ENCODE data around the gene GYG2. TPM values are rescaled to one million over a fixed set of nuclear protein-coding genes. Genes with fewer than 3 reads are reported as not detected.
"Not testable (repeated sequence)": the region's sequence is repeated elsewhere in the genome, so short reads cannot be mapped to it uniquely, and the experiment has no call there.

GYG2 gene
- total RNA-seq, 1 experiment from 2014 or later: 1.7 TPM

DNA sequence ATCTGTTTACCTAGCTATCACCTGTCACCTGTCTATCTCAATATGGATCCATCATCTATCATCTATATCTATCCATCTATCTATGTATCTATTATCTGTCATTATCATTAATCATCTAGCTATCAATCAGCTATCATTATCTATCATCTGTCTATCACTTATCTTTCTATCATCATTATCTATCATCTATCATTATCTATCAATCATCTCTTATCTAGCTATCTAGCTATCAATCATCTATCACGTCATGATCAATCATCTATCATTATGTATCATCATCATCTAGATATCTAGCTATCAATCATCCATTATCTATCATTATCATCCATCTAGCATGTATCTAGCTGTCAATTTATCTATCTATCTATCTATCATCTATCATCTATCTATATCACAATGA, 92.5 kb downstream of the GYG2 start:
- Histone ChIP-seq H3K36me3 (ENCODE audit: low read depth) (no peaks in the 10 kb centered on the region), H3K9me2 (ENCODE audit: insufficient read depth) (no peaks in the 10 kb centered on the region), H4K20me1 (ENCODE audit: insufficient read depth) (no peaks in the 10 kb centered on the region), H3K79me2 (ENCODE audit: low read depth) (no peaks in the 10 kb centered on the region), H3K4me3 (no peak overlapping the region), H3K4me1 (replicated peaks; ENCODE audit: insufficient read depth) (no peaks in the 10 kb centered on the region), H2AFZ (no peak overlapping the region), H3K4me2 (no peak overlapping the region), H3K27me3 (ENCODE audit: insufficient read depth, low read depth) (no peaks in the 10 kb centered on the region), H3K9me3 (ENCODE audit: insufficient read depth, low read depth) (no peaks in the 10 kb centered on the region), H3F3A (ENCODE audit: insufficient read depth, low read depth) (no peaks in the 10 kb centered on the region), H3K27ac (no peak overlapping the region)
- ChIA-PET POLR2A (ENCODE audit: unreplicated experiment) (no interaction called here), CTCF (no interaction called here)
- TF ChIP-seq EZH2 (IDR thresholded peaks at IDR 0.05; ENCODE audit: low read depth): no peak
- TF ChIP-seq, protein P1, sequence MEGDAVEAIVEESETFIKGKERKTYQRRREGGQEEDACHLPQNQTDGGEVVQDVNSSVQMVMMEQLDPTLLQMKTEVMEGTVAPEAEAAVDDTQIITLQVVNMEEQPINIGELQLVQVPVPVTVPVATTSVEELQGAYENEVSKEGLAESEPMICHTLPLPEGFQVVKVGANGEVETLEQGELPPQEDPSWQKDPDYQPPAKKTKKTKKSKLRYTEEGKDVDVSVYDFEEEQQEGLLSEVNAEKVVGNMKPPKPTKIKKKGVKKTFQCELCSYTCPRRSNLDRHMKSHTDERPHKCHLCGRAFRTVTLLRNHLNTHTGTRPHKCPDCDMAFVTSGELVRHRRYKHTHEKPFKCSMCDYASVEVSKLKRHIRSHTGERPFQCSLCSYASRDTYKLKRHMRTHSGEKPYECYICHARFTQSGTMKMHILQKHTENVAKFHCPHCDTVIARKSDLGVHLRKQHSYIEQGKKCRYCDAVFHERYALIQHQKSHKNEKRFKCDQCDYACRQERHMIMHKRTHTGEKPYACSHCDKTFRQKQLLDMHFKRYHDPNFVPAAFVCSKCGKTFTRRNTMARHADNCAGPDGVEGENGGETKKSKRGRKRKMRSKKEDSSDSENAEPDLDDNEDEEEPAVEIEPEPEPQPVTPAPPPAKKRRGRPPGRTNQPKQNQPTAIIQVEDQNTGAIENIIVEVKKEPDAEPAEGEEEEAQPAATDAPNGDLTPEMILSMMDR (conservative IDR thresholded peaks at IDR 0.05): no peak
- BruUV-seq (replicated peaks): no TSS peak
- no peak for DNase-seq
- intact Hi-C loops (cut with micrococcal nuclease; ENCODE audit: unreplicated experiment): no loop called here

DNA sequence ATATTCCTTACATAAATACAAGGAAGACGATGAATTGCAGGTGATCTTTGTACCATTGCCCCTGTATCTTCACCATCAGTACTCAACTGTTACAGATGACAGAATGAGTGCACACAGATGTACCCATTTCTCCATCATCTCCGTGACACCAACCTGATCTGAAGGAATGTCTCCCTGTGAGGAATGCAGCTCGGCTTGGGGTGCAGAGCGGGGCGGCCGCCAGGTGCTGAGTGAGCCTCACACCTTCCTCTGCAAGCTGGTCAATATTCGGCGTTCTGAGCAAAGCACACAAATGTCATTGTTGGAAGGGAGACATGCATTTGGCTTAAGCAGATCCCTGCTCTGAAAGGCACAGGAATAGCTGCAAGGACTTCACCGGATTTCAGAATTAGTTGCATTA, 93.0 kb downstream of the GYG2 start:
- Histone ChIP-seq H3K9me2 (ENCODE audit: insufficient read depth) (no peaks in the 10 kb centered on the region), H3K36me3 (ENCODE audit: low read depth) (no peaks in the 10 kb centered on the region), H3K4me1 (replicated peaks; ENCODE audit: insufficient read depth) (no peaks in the 10 kb centered on the region), H3F3A (ENCODE audit: insufficient read depth, low read depth) (no peaks in the 10 kb centered on the region), H3K27me3 (ENCODE audit: insufficient read depth, low read depth) (no peaks in the 10 kb centered on the region), H3K4me2 (no peak overlapping the region), H3K9me3 (ENCODE audit: insufficient read depth, low read depth) (no peaks in the 10 kb centered on the region), H3K79me2 (ENCODE audit: low read depth) (no peaks in the 10 kb centered on the region), H2AFZ (no peak overlapping the region), H4K20me1 (ENCODE audit: insufficient read depth) (no peaks in the 10 kb centered on the region), H3K4me3 (no peak overlapping the region), H3K27ac (no peak overlapping the region)
- ChIA-PET CTCF (no interaction called here), POLR2A (ENCODE audit: unreplicated experiment) (no interaction called here)
- DNase-seq: no peak
- no TSS peak for BruUV-seq (replicated peaks)
- TF ChIP-seq, protein P1 (conservative IDR thresholded peaks at IDR 0.05): no peak
- TF ChIP-seq EZH2 (IDR thresholded peaks at IDR 0.05; ENCODE audit: low read depth): no peak
- intact Hi-C loops (cut with micrococcal nuclease; ENCODE audit: unreplicated experiment): no loop called here

DNA sequence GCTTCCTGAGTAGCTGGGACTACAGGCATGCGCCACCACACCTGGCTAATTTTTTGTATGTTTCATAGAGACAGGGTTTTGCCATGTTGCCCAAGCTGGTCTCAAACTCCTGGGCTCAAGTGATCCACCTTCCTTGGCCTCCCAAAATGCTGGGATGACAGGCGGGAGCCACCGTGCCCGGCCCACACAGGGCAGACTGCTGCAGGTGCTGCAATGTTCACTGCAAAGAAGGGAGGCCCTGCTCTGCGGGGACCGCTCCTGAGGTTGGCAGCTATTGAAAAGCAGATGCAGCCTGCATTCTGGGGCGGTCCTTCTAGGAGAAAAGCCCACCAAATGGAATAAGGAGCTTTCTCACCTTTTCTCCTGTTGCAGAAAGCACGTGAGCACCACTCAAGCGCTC, 95.4 kb downstream of the GYG2 start:
- TF ChIP-seq EZH2 (IDR thresholded peaks at IDR 0.05; ENCODE audit: low read depth): no peak
- TF ChIP-seq, protein P1 (conservative IDR thresholded peaks at IDR 0.05): no peak
- no TSS peak for BruUV-seq (replicated peaks)
- Histone ChIP-seq H3K36me3 (ENCODE audit: low read depth) (no peaks in the 10 kb centered on the region), H3K27me3 (ENCODE audit: insufficient read depth, low read depth) (no peaks in the 10 kb centered on the region), H3K9me2 (ENCODE audit: insufficient read depth) (no peaks in the 10 kb centered on the region), H2AFZ (no peak overlapping the region), H3K4me2 (no peak overlapping the region), H4K20me1 (ENCODE audit: insufficient read depth) (no peaks in the 10 kb centered on the region), H3K27ac (no peak overlapping the region), H3K79me2 (ENCODE audit: low read depth) (no peaks in the 10 kb centered on the region), H3K4me1 (replicated peaks; ENCODE audit: insufficient read depth) (no peaks in the 10 kb centered on the region), H3K4me3 (no peak overlapping the region), H3F3A (ENCODE audit: insufficient read depth, low read depth) (no peaks in the 10 kb centered on the region), H3K9me3 (ENCODE audit: insufficient read depth, low read depth) (no peaks in the 10 kb centered on the region)
- ChIA-PET CTCF (no interaction called here), POLR2A (ENCODE audit: unreplicated experiment) (no interaction called here)
- DNase-seq: no peak
- intact Hi-C loops (cut with micrococcal nuclease; ENCODE audit: unreplicated experiment): no loop called here

DNA sequence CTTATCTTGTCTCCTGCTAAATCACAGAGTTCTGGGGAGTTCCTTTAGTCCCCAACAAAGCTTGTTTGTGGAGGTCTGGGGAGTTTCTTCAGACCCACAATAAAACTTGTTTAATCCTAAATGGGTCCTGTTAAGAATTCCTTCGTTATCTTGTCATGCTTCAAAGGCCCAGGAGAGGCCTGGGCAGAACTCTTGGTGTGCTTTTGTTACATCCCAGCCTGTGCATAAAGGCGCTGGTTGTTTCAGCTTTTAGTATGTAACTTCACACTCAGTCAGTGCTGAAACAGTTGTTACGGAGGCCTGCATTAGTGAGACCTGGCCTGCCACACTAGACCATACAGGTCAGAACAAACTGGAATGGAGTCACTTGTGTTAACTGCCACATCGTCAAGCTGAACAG, 97.5 kb downstream of the GYG2 start:
- H2AFZ ChIP-seq; DNase-seq; H3K36me3 ChIP-seq (ENCODE audit: low read depth); H3F3A ChIP-seq (ENCODE audit: insufficient read depth, low read depth); H3K4me1 ChIP-seq (replicated peaks; ENCODE audit: insufficient read depth); H3K9me2 ChIP-seq (ENCODE audit: insufficient read depth); H3K4me2 ChIP-seq; H3K4me3 ChIP-seq; H3K9me3 ChIP-seq (ENCODE audit: insufficient read depth, low read depth); H3K79me2 ChIP-seq (ENCODE audit: low read depth); H3K27me3 ChIP-seq (ENCODE audit: insufficient read depth, low read depth); intact Hi-C loops (cut with micrococcal nuclease; ENCODE audit: unreplicated experiment); H3K27ac ChIP-seq; BruUV-seq (replicated peaks); CTCF ChIA-PET; H4K20me1 ChIP-seq (ENCODE audit: insufficient read depth): not testable (repeated sequence)
- POLR2A ChIA-PET (ENCODE audit: unreplicated experiment): interaction anchor here (0.7 kb wide), 1 partner anchor 13 kb away, joined by 8 read pairs; no protein-coding TSS in a partner anchor

Data from PC-9 (cell line).